GM18519 (cell line): ENCODE data around the gene ITM2A.

Source experiments
- ATAC-seq: cut with Tn5 transposase; IDR thresholded peaks from one replicate; pipeline ENCODE4 v1.9.1; 2021; ENCODE audit warnings: mild to moderate bottlenecking, moderate library complexity; ENCODE audit not compliant: unreplicated experiment, low FRiP score

ITM2A gene

DNA sequence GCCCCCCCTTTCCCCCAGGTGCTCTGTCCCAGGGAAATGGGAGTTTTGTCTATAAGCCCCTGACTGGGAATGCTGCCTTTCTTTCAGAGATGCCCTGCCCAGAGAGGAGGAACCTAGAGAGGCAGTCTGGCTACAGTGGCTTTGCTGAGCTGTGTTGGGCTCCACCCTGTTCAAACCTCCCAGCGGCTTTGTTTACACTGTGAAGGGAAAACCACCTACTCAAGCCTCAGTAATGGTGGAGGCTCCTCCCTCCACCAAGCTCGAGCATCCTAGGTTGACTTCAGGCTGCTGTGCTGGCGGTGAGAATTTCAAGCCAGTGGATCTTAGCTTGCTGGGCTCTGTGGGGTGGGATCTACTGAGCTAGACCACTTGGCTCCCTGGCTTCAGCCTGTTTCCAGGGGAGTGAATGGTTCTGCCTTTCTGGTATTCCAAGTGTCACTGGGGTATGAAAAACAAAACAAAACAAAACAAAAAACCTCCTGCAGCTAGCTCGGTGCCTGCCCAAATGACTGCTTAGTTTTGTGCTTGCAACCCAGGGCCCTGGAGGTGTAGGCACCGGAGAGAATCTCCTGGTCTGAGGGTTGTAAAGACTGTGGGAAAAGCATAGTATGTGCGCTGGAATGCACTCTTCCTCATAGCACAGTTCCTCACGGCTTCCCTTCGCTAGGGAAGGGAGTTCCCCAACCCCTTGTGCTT lies 41.7 kb downstream of the ITM2A start:
- ATAC-seq, result no peak
